Heart left ventricle (tissue), 13 donors: ENCODE results near the gene SPTLC3.

Experiments used
- POLR2A ChIP-seq, 2 donors: fragments of 450-650 bp; IDR thresholded peaks; one replicate each; pipeline ENCODE4 v1.6.1; 2017; ENCODE audit warnings: antibody characterized with exemption in 2 of 2, mild to moderate bottlenecking in 2 of 2, moderate library complexity in 2 of 2
- TF ChIP-seq, protein P1 (sequence below), 12 donors: fragments of 200-600 bp; sonication (generic) in 4 of 12; IDR thresholded peaks; one replicate each; pipeline versions ENCODE4 v1.5.0 to v1.8.0; 2018 to 2022; ENCODE audit warnings: antibody characterized with exemption in 12 of 12, mild to moderate bottlenecking in 5 of 12
- donor health status: ischemic (EF 13 %, LVEDD 7.1; RV severe dilation, severe dysfunction).
- donor health status: DM: no; HTN: yes; CAD: no.
- donor health status: DM: no; HTN: no; CAD: no.
- donor health status: ischemic (EF 25% LVEDD 6.9; RV normal size, moderate dysfunction).
- donor health status: ischemic (EF 25% LVEDD 5.7; RV mildly dilated, moderate dysfunction).
- donor health status: ischemic (EF 35%, LVEDD 5.7; RV mildly dilated, moderate dysfunction).
- donor health status: nonischemic (EF 11% LVEDD 7.7; RV severe dilation, severe dysfunction).
- donor health status: DM: yes; HTN: yes; CAD: no.
- donor health status: PGD.
- donor health status: ischemic (EF 29% LVEDD 5.4; RV normal size, mild dysfunction).
- donor health status: nonischemic (EF 23%, LVEDD 6.1; RV moderate dilation, normal function).

GRCh38 chr20:12965212-12965869, 43.4 kb upstream of the SPTLC3 start:
- TF ChIP-seq, protein P1, sequence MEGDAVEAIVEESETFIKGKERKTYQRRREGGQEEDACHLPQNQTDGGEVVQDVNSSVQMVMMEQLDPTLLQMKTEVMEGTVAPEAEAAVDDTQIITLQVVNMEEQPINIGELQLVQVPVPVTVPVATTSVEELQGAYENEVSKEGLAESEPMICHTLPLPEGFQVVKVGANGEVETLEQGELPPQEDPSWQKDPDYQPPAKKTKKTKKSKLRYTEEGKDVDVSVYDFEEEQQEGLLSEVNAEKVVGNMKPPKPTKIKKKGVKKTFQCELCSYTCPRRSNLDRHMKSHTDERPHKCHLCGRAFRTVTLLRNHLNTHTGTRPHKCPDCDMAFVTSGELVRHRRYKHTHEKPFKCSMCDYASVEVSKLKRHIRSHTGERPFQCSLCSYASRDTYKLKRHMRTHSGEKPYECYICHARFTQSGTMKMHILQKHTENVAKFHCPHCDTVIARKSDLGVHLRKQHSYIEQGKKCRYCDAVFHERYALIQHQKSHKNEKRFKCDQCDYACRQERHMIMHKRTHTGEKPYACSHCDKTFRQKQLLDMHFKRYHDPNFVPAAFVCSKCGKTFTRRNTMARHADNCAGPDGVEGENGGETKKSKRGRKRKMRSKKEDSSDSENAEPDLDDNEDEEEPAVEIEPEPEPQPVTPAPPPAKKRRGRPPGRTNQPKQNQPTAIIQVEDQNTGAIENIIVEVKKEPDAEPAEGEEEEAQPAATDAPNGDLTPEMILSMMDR (IDR thresholded peaks at IDR 0.05) = no peak
- TF ChIP-seq POLR2A (IDR thresholded peaks at IDR 0.05) = no peak
